Caco-2 (cell line): ENCODE measurements around the gene TRAPPC6A. TPM values are rescaled to one million over a fixed set of nuclear protein-coding genes. Genes with fewer than 3 reads are reported as not detected.

Experiments
- BruUV-seq: library from RNA; stranded (reverse); fragments of 400-500 nt; replicated peaks from 2 replicates; lab custom pipeline; 2021; lab: Mats Ljungman, UMichigan
- CTCF ChIA-PET: fragments of 300-600 bp; sonication (Branson Sonifier 250); formaldehyde crosslinking; loops from one replicate; lab custom pipeline; 2022; ENCODE audit warnings: antibody characterized with exemption; lab: Charles Lee
- POLR2A ChIA-PET: fragments of 300-600 bp; sonication (Branson Sonifier 250); formaldehyde crosslinking; loops from one replicate; lab custom pipeline; 2022; ENCODE audit warnings: antibody characterized with exemption; lab: Charles Lee
- DNase-seq, 2 experiments: peaks; one replicate each; pipeline versions ENCODE4 v3.0.0 to v3.0.0-alpha.2; 2020 to 2022
- H3K27me3 ChIP-seq: replicated peaks from 2 replicates; pipeline ENCODE4 v1.6.0; 2011; ENCODE audit warnings: low read length; ENCODE audit not compliant: control insufficient read depth, insufficient read depth
- H3K36me3 ChIP-seq: 2 replicates; pipeline ENCODE4 v1.5.1; 2011; ENCODE audit warnings: low read length; ENCODE audit not compliant: control insufficient read depth, insufficient read depth
- H3K4me1 ChIP-seq: fragments of 250-450 bp; sonication (Bioruptor Pico); 2 replicates; pipeline ENCODE4 v1.5.1; 2020; ENCODE audit warnings: mild to moderate bottlenecking
- H3K4me3 ChIP-seq: 2 replicates; pipeline ENCODE4 v1.5.1; 2011; ENCODE audit warnings: low read depth, mild to moderate bottlenecking, control low read depth, low read length
- H3K9me3 ChIP-seq: fragments of 250-450 bp; sonication (Bioruptor Pico); 2 replicates; pipeline ENCODE4 v1.5.1; 2020; ENCODE audit warnings: mild to moderate bottlenecking, moderate library complexity
- H3K27ac Mint-ChIP-seq: one replicate; pipeline ENCODE4 v1.8.0; 2022; ENCODE audit warnings: mixed read lengths; ENCODE audit not compliant: unreplicated experiment
- H3K27me3 Mint-ChIP-seq: one replicate; pipeline ENCODE4 v1.8.0; 2022; ENCODE audit warnings: mixed read lengths; ENCODE audit not compliant: insufficient read depth, unreplicated experiment
- H3K36me3 Mint-ChIP-seq: one replicate; pipeline ENCODE4 v1.8.0; 2022; ENCODE audit warnings: mild to moderate bottlenecking, mixed read lengths; ENCODE audit not compliant: insufficient read depth, unreplicated experiment
- H3K4me1 Mint-ChIP-seq: one replicate; pipeline ENCODE4 v1.8.0; 2022; ENCODE audit warnings: low read depth, mixed read lengths; ENCODE audit not compliant: unreplicated experiment
- H3K4me3 Mint-ChIP-seq: one replicate; pipeline ENCODE4 v1.8.0; 2022; ENCODE audit warnings: mild to moderate bottlenecking, moderate library complexity, mixed read lengths; ENCODE audit not compliant: unreplicated experiment
- H3K9me3 Mint-ChIP-seq: one replicate; pipeline ENCODE4 v1.8.0; 2022; ENCODE audit warnings: mixed read lengths; ENCODE audit not compliant: unreplicated experiment
- CTCF ChIP-seq, 2 experiments: fragments of 200-600 bp in 1 of 2; IDR thresholded peaks; 1 replicate in 1 of 2; 2 replicates in 1 of 2; pipeline versions ENCODE4 v1.5.1 to v1.8.0; 2011 to 2022; ENCODE audit warnings: antibody characterized with exemption in 1 of 2, control low read depth in 1 of 2, inconsistent platforms in 1 of 2, low read depth in 1 of 2, low read length in 1 of 2, mild to moderate bottlenecking in 1 of 2, moderate library complexity in 1 of 2; ENCODE audit not compliant: insufficient read depth in 1 of 2, severe bottlenecking in 1 of 2, unreplicated experiment in 1 of 2
- intact Hi-C: fragments of 100-400 bp; cut with micrococcal nuclease; formaldehyde crosslinking; loops from one replicate; pipeline ENCODE4 v1.10.0; 2022; ENCODE audit not compliant: unreplicated experiment
- total RNA-seq: library from RNA; stranded (reverse); gene quantifications from 2 replicates; pipeline ENCODE4 v1.2.3, GENCODE V29; 2022

TRAPPC6A gene
- total RNA-seq, 1 experiment from 2014 or later: 53.2 TPM

- no peak overlapping the region for H3K27ac Mint-ChIP-seq
- no peaks in the 10 kb centered on the region for H3K9me3 Mint-ChIP-seq
- H3K27me3 Mint-ChIP-seq: no peaks in the 10 kb centered on the region
- Histone ChIP-seq H3K4me3 (no peak overlapping the region), H3K9me3 (no peaks in the 10 kb centered on the region), H3K36me3 (no peaks in the 10 kb centered on the region), H3K27me3 (no peaks in the 10 kb centered on the region), H3K4me1 (no peaks in the 10 kb centered on the region)
- H3K36me3 Mint-ChIP-seq: no peaks in the 10 kb centered on the region
- no TSS peak for BruUV-seq
- intact Hi-C loops: no loop called here
- ChIA-PET POLR2A (no interaction called here), CTCF (interaction anchor here (0.7 kb wide), 1 partner anchor 595 kb away, joined by 5 read pairs; no protein-coding TSS in a partner anchor)
- DNase-seq: no peak
- peaks cover 8% of the 10 kb centered on the region for H3K4me1 Mint-ChIP-seq
- TF ChIP-seq CTCF (IDR thresholded peaks at IDR 0.05; ENCODE audit: insufficient read depth in 1 of 2, low read depth in 1 of 2, low read length in 1 of 2, severe bottlenecking in 1 of 2, unreplicated experiment in 1 of 2): no peak
- no peak overlapping the region for H3K4me3 Mint-ChIP-seq
Measured at GRCh38 chr19:45206328-45206727, 28.3 kb upstream of the TRAPPC6A start.

DNA sequence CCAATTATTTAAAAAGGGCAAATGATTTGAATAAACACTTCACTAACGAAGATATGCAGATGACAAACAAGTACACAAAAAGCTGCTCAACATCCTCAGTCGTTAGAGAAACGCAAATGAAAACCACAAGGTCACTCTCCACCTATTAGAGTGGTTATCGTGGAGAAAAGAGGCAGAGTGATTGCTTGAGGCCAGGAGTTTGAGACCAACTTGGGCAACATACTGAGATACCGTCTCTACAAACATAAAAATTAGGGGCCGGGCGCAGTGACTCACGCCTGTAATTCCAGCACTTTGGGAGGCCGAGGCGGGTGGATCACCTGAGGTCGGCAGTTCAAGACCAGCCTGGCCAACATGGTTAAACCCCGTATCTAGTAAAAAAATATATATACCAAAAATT lies 27.8 kb upstream of the TRAPPC6A start:
- TF ChIP-seq CTCF (IDR thresholded peaks at IDR 0.05; ENCODE audit: insufficient read depth in 1 of 2, low read depth in 1 of 2, low read length in 1 of 2, severe bottlenecking in 1 of 2, unreplicated experiment in 1 of 2): no peak
- H3K36me3 Mint-ChIP-seq: no peaks in the 10 kb centered on the region
- no TSS peak for BruUV-seq
- ChIA-PET CTCF (interaction anchor here (0.7 kb wide), 1 partner anchor 595 kb away, joined by 5 read pairs; no protein-coding TSS in a partner anchor), POLR2A (no interaction called here)
- no peak for DNase-seq
- H3K4me1 Mint-ChIP-seq: peaks cover 8% of the 10 kb centered on the region
- no peaks in the 10 kb centered on the region for H3K36me3 ChIP-seq
- no peaks in the 10 kb centered on the region for H3K9me3 ChIP-seq
- no peak overlapping the region for H3K27ac Mint-ChIP-seq
- no peaks in the 10 kb centered on the region for H3K4me1 ChIP-seq
- intact Hi-C loops: no loop called here
- no peak overlapping the region for H3K4me3 Mint-ChIP-seq
- no peaks in the 10 kb centered on the region for H3K9me3 Mint-ChIP-seq
- no peak overlapping the region for H3K4me3 ChIP-seq
- H3K27me3 ChIP-seq: no peaks in the 10 kb centered on the region
- H3K27me3 Mint-ChIP-seq: no peaks in the 10 kb centered on the region

DNA sequence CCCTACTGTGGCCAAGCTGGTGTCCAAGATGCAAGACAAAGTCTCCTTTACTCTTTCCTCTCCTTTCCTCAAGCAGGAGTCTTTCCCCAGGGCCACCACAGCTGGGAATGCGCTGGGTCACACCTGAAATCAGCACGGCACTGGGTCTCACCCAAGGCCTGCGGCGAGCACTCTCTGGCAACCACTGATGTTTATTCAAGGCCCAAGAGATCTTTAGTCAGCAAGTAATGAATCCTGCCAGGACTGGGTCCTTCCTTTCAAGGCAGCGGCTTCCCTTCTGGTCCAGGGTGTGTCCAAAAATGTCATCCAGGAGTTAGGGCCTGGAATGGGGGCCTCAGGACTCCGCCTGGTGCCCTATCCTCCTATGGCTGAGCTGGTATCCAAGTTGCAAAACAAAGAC lies 24.6 kb upstream of the TRAPPC6A start:
- BruUV-seq: no TSS peak
- Mint-ChIP-seq H3K9me3 (no peaks in the 10 kb centered on the region), H3K4me1 (no peaks in the 10 kb centered on the region), H3K27me3 (peaks cover 7% of the 10 kb centered on the region), H3K27ac (no peak overlapping the region), H3K4me3 (no peak overlapping the region), H3K36me3 (peaks cover 5% of the 10 kb centered on the region)
- intact Hi-C loops: no loop called here
- H3K4me3 ChIP-seq: no peak overlapping the region
- CTCF ChIA-PET: interaction anchor here (1.3 kb wide), 1 partner anchor 136 kb away, joined by 8 read pairs; no protein-coding TSS in a partner anchor
- no peaks in the 10 kb centered on the region for H3K27me3 ChIP-seq
- H3K36me3 ChIP-seq: no peaks in the 10 kb centered on the region
- no peak for TF ChIP-seq CTCF (IDR thresholded peaks at IDR 0.05; ENCODE audit: insufficient read depth in 1 of 2, low read depth in 1 of 2, low read length in 1 of 2, severe bottlenecking in 1 of 2, unreplicated experiment in 1 of 2)
- POLR2A ChIA-PET: no interaction called here
- H3K4me1 ChIP-seq: no peaks in the 10 kb centered on the region
- no peak for DNase-seq
- no peaks in the 10 kb centered on the region for H3K9me3 ChIP-seq
